ENCODE measurements around the gene RAB22A. TPM values are rescaled to one million over a fixed set of nuclear protein-coding genes. Genes with fewer than 3 reads are reported as not detected.

The RAB22A gene
- total and polyA plus RNA-seq, 2 donors (not counting 1 experiment from before 2014, with no cell fraction given): 13.7 to 20.6 TPM

DNA sequence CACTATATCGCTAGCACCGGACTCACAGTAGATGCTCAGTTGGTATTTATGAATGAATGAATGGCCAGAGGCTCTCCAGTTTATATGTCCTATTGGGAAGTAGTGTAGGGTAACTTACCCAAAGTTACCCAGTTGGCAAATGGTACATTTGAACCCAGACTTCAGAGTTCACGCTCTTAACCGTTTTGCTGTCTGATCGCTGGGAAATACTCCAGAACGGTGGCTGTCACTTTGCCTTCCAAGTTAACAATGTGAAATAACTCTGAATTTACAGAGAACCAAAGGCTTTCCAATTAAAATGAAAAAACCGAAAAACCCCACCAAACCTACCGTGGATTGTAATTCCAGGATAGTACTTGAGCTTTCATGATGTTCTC is 81.1 kb downstream of the RAB22A start:
- no peaks in the 10 kb centered on the region for H3K27me3 ChIP-seq (ENCODE audit: control insufficient read depth, insufficient read depth, low read length)
- no peaks in the 10 kb centered on the region for H4K20me1 ChIP-seq (ENCODE audit: control insufficient read depth, extremely low read depth, insufficient read depth, low read length)
- H2AFZ ChIP-seq (ENCODE audit: low read length): no peak overlapping the region
- H3K4me3 ChIP-seq (replicated peaks in 1 of 4; ENCODE audit: control extremely low read depth in 1 of 4, insufficient read depth in 1 of 4, low read depth in 3 of 4, low read length in 4 of 4): peak overlapping the region in 3 of 4 experiments; percentile 86 to 94 (median 90)
- peaks cover 2% of the 10 kb centered on the region for H3K36me3 ChIP-seq (ENCODE audit: control insufficient read depth, insufficient read depth, low read length)
- DNase-seq (ENCODE audit: low read depth in 2 of 2): no peak
- TF ChIP-seq CTCF (conservative IDR thresholded peaks at IDR 0.05 in 1 of 2, IDR thresholded peaks at IDR 0.05 in 1 of 2; ENCODE audit: low read depth in 1 of 2, low read length in 2 of 2) (no peak), EZH2 (IDR thresholded peaks at IDR 0.05; ENCODE audit: low read length, missing control alignments) (no peak)
- H3K79me2 ChIP-seq (ENCODE audit: control insufficient read depth, insufficient read depth, low read length): peaks cover 63% of the 10 kb centered on the region
- no peak overlapping the region for H3K27ac ChIP-seq (ENCODE audit: insufficient read depth, low read length)
- no peak overlapping the region for H3K9ac ChIP-seq (ENCODE audit: insufficient read depth, low read length)
- peak overlapping the region; percentile 97 for H3K4me2 ChIP-seq (ENCODE audit: extremely low read depth, insufficient read depth, low read length)
- no peaks in the 10 kb centered on the region for H3K4me1 ChIP-seq (ENCODE audit: control insufficient read depth, extremely low read depth, insufficient read depth, low read length)
- no peaks in the 10 kb centered on the region for H3K9me3 ChIP-seq (ENCODE audit: control insufficient read depth, insufficient read depth, low read depth, low read length)

DNA sequence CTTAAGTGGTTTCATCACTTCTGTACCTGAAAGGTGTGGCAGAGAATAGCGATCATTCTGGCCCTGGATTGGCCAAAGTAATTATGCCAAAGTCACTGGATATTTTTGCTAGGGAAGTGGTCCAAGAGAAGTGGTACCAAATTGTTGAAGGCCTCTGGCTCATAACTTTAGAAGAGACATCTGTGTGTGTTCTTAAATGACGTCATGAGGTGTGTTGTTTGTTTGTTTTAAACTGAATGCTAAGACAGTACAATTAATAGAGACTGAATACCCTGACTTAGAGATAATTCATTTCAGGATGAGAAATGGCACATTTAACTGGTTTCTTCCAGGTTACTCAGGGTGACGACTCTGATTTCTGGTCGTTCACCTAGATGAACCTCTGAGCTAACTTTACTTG is 82.8 kb downstream of the RAB22A start:
- H3K27me3 ChIP-seq (ENCODE audit: control insufficient read depth, insufficient read depth, low read length): no peaks in the 10 kb centered on the region
- TF ChIP-seq EZH2 (IDR thresholded peaks at IDR 0.05; ENCODE audit: low read length, missing control alignments) (no peak), CTCF (conservative IDR thresholded peaks at IDR 0.05 in 1 of 2, IDR thresholded peaks at IDR 0.05 in 1 of 2; ENCODE audit: low read depth in 1 of 2, low read length in 2 of 2) (no peak)
- H3K4me3 ChIP-seq (replicated peaks in 1 of 4; ENCODE audit: control extremely low read depth in 1 of 4, insufficient read depth in 1 of 4, low read depth in 3 of 4, low read length in 4 of 4): no peak overlapping the region
- H3K27ac ChIP-seq (ENCODE audit: insufficient read depth, low read length): no peak overlapping the region
- H3K4me2 ChIP-seq (ENCODE audit: extremely low read depth, insufficient read depth, low read length): no peak overlapping the region
- peaks cover 79% of the 10 kb centered on the region for H3K79me2 ChIP-seq (ENCODE audit: control insufficient read depth, insufficient read depth, low read length)
- peaks cover 2% of the 10 kb centered on the region for H3K36me3 ChIP-seq (ENCODE audit: control insufficient read depth, insufficient read depth, low read length)
- DNase-seq (ENCODE audit: low read depth in 2 of 2): no peak
- no peaks in the 10 kb centered on the region for H3K4me1 ChIP-seq (ENCODE audit: control insufficient read depth, extremely low read depth, insufficient read depth, low read length)
- no peaks in the 10 kb centered on the region for H3K9me3 ChIP-seq (ENCODE audit: control insufficient read depth, insufficient read depth, low read depth, low read length)
- no peak overlapping the region for H3K9ac ChIP-seq (ENCODE audit: insufficient read depth, low read length)
- H2AFZ ChIP-seq (ENCODE audit: low read length): no peak overlapping the region
- no peaks in the 10 kb centered on the region for H4K20me1 ChIP-seq (ENCODE audit: control insufficient read depth, extremely low read depth, insufficient read depth, low read length)

DNA sequence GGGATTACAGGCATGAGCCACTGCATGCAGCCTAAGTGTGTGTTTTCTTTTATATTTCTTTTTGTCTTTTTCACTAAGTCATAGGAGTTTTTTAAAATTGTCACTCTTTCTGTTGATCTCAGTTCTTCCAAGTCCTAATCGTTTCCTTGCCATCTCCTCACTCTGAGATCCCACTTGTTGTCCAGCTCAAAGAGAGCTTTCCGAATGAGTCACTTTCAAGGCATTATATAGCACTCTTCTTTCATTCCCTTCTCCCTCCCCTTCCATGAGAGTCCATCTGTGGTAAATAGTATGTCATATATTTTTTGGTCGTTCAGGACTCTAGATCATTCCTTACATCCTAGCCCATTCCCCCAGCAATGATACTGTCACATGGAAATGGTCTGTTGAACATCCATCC is 83.8 kb downstream of the RAB22A start:
- Histone ChIP-seq H3K4me2 (ENCODE audit: extremely low read depth, insufficient read depth, low read length) (no peak overlapping the region), H3K36me3 (ENCODE audit: control insufficient read depth, insufficient read depth, low read length) (peaks cover 2% of the 10 kb centered on the region), H3K9ac (ENCODE audit: insufficient read depth, low read length) (no peak overlapping the region), H3K79me2 (ENCODE audit: control insufficient read depth, insufficient read depth, low read length) (peaks cover 89% of the 10 kb centered on the region), H3K27ac (ENCODE audit: insufficient read depth, low read length) (no peak overlapping the region), H4K20me1 (ENCODE audit: control insufficient read depth, extremely low read depth, insufficient read depth, low read length) (no peaks in the 10 kb centered on the region), H3K4me1 (ENCODE audit: control insufficient read depth, extremely low read depth, insufficient read depth, low read length) (no peaks in the 10 kb centered on the region), H3K9me3 (ENCODE audit: control insufficient read depth, insufficient read depth, low read depth, low read length) (no peaks in the 10 kb centered on the region), H3K4me3 (replicated peaks in 1 of 4; ENCODE audit: control extremely low read depth in 1 of 4, insufficient read depth in 1 of 4, low read depth in 3 of 4, low read length in 4 of 4) (no peak overlapping the region), H2AFZ (ENCODE audit: low read length) (no peak overlapping the region), H3K27me3 (ENCODE audit: control insufficient read depth, insufficient read depth, low read length) (no peaks in the 10 kb centered on the region)
- TF ChIP-seq EZH2 (IDR thresholded peaks at IDR 0.05; ENCODE audit: low read length, missing control alignments) (no peak), CTCF (conservative IDR thresholded peaks at IDR 0.05 in 1 of 2, IDR thresholded peaks at IDR 0.05 in 1 of 2; ENCODE audit: low read depth in 1 of 2, low read length in 2 of 2) (no peak)
- peak in 1 of 2 donors; percentile 54 for DNase-seq (ENCODE audit: low read depth in 2 of 2)
